Measurements from ENCODE around the gene LILRB5. TPM values are rescaled to one million over a fixed set of nuclear protein-coding genes. Genes with fewer than 3 reads are reported as not detected.
"Not testable (repeated sequence)": the region's sequence is repeated elsewhere in the genome, so short reads cannot be mapped to it uniquely, and the experiment has no call there.

LILRB5 gene
- polyA plus RNA-seq, 2 of the 4 experiments (the other 2 are of a cell fraction), result not detected

DNA sequence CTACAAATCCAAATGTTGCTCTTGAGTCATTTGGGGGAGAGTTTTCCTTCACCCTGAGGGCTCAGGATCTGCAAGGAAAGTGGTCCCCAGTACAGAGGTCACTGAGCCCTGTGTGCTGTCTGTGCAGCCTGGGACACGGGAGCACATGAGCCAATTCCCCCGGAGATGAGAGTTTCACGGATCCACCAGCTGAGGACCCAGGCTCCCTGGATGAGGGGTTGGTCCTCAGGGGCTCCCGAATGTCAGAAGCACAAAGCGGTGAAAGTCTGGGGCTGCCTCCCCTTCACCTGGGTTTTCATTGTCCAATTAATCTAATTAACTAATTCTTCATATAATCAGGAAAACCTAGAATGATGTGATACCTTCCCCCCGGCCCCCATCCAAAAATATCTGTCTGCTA is 37.5 kb upstream of the LILRB5 start:
- Histone ChIP-seq H3K27ac (no peak overlapping the region), H3K4me1 (no peaks in the 10 kb centered on the region), H3K4me3 (no peak overlapping the region), H3K9me3 (peaks cover 12% of the 10 kb centered on the region; the same call in 2 of the 3 replicates), H3K4me2 (no peak overlapping the region)
- no peak for TF ChIP-seq SMC3 (IDR thresholded peaks at IDR 0.05)
- TF ChIP-seq FOSL2 (IDR thresholded peaks at IDR 0.05), result no peak
- no peak for TF ChIP-seq FOSL2 (CRISPR knock-in tag; IDR thresholded peaks at IDR 0.05)
- TF ChIP-seq RAD21 (conservative IDR thresholded peaks at IDR 0.05 in 1 of 2, IDR thresholded peaks at IDR 0.05 in 1 of 2), result no peak
- TF ChIP-seq, protein P1, sequence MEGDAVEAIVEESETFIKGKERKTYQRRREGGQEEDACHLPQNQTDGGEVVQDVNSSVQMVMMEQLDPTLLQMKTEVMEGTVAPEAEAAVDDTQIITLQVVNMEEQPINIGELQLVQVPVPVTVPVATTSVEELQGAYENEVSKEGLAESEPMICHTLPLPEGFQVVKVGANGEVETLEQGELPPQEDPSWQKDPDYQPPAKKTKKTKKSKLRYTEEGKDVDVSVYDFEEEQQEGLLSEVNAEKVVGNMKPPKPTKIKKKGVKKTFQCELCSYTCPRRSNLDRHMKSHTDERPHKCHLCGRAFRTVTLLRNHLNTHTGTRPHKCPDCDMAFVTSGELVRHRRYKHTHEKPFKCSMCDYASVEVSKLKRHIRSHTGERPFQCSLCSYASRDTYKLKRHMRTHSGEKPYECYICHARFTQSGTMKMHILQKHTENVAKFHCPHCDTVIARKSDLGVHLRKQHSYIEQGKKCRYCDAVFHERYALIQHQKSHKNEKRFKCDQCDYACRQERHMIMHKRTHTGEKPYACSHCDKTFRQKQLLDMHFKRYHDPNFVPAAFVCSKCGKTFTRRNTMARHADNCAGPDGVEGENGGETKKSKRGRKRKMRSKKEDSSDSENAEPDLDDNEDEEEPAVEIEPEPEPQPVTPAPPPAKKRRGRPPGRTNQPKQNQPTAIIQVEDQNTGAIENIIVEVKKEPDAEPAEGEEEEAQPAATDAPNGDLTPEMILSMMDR (IDR thresholded peaks at IDR 0.05), result no peak
- TF ChIP-seq SREBF2 (IDR thresholded peaks at IDR 0.05), result no peak
- no peak for TF ChIP-seq HEYL (CRISPR knock-in tag; IDR thresholded peaks at IDR 0.05)
- TF ChIP-seq RFX5 (IDR thresholded peaks at IDR 0.05), result no peak
- TF ChIP-seq RARB (CRISPR knock-in tag; IDR thresholded peaks at IDR 0.05), result no peak
- no peak for TF ChIP-seq FOSB (CRISPR knock-in tag; IDR thresholded peaks at IDR 0.05)
- no peak for TF ChIP-seq JUN (IDR thresholded peaks at IDR 0.05)
- no peak for TF ChIP-seq BCL3 (IDR thresholded peaks at IDR 0.05)
- no peak for TF ChIP-seq EP300 (IDR thresholded peaks at IDR 0.05)
- TF ChIP-seq NFE2L2 (conservative IDR thresholded peaks at IDR 0.05; ENCODE audit: low read length), result no peak
- ATAC-seq (no peak), DNase-seq (ENCODE audit: low read depth in 1 of 2, low spot score in 1 of 2) (no peak), FAIRE-seq (no peak)
- ChIA-PET CTCF (interaction anchor here (1.5 kb wide), 1 partner anchor 11 kb away, joined by 3 read pairs; no protein-coding TSS in a partner anchor), POLR2A (no interaction called here)
- WGBS (ENCODE audit: missing lambda C conversion rate), result 24% methylated on average over 6 of the region's 6 CpGs

- WGBS (ENCODE audit: missing lambda C conversion rate), result 35% methylated on average over 8 of the region's 8 CpGs
- H3K27ac ChIP-seq; DNase-seq (ENCODE audit: low read depth in 1 of 2, low spot score in 1 of 2); H3K4me2 ChIP-seq; CTCF ChIA-PET; FAIRE-seq; H3K4me1 ChIP-seq; H3K4me3 ChIP-seq; POLR2A ChIA-PET: not testable (repeated sequence)
- ATAC-seq, result peak in 1 of 2 experiments; percentile 28; a peak in 2 of 6 replicates
- H3K9me3 ChIP-seq, result peaks cover 11% of the 10 kb centered on the region; the same call in 2 of the 3 replicates
These were observed 32.1 kb upstream of the LILRB5 start for GRCh38 chr19:54289160-54289559.

DNA sequence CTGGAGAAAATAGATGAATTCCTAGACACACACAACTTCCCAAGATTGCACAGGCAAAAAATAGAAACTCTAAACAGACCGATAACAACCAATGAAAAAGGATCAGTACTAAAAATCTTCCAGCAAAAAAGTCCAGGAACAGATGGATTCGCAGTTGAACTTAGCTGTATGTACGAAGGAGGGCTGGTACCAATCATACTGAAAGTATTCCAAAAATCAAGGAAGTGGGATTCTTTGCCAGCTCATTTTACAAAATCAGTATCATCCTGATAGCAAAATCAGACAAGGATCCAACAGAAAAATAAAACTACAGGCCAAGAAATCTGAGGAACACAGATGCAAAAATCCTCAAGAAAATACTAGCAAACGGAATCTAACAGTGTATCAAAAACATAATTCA is 30.4 kb upstream of the LILRB5 start:
- DNase-seq (ENCODE audit: low read depth in 1 of 2, low spot score in 1 of 2), result no peak
- H3K4me2 ChIP-seq, result no peak overlapping the region
- ATAC-seq, result no peak
- peak; percentile 91 for FAIRE-seq
- H3K27ac ChIP-seq, result no peak overlapping the region
- 36% methylated on average over 4 of the region's 4 CpGs for WGBS (ENCODE audit: missing lambda C conversion rate)
- POLR2A ChIA-PET, result no interaction called here
- CTCF ChIA-PET, result no interaction called here
- no peak for TF ChIP-seq NPAS2 (CRISPR knock-in tag; IDR thresholded peaks at IDR 0.05; ENCODE audit: borderline replicate concordance)
- TF ChIP-seq CBX8 (IDR thresholded peaks at IDR 0.05), result no peak
- no peak for TF ChIP-seq NFE2L2 (conservative IDR thresholded peaks at IDR 0.05; ENCODE audit: low read length)
- no peak for TF ChIP-seq MYC (IDR thresholded peaks at IDR 0.05; ENCODE audit: borderline replicate concordance, low read length)
- TF ChIP-seq RNF2 (IDR thresholded peaks at IDR 0.05; ENCODE audit: borderline replicate concordance, low read depth), result no peak
- TF ChIP-seq GATA3 (IDR thresholded peaks at IDR 0.05; ENCODE audit: borderline replicate concordance), result no peak
- TF ChIP-seq RARB (CRISPR knock-in tag; IDR thresholded peaks at IDR 0.05), result no peak
- no peak for TF ChIP-seq TFCP2L1 (CRISPR knock-in tag; IDR thresholded peaks at IDR 0.05)
- no peak for TF ChIP-seq EHF (CRISPR knock-in tag; IDR thresholded peaks at IDR 0.05)
- no peak for TF ChIP-seq ZNF302 (CRISPR knock-in tag; IDR thresholded peaks at IDR 0.05)
- no peak for TF ChIP-seq E2F6 (IDR thresholded peaks at IDR 0.05; ENCODE audit: borderline replicate concordance, low read depth)
- 0 out of 3 replicates have a peak, but pooled peaks cover 2% of the 10 kb centered on the region for H3K9me3 ChIP-seq
- no peaks in the 10 kb centered on the region for H3K4me1 ChIP-seq
- H3K4me3 ChIP-seq, result no peak overlapping the region

DNA sequence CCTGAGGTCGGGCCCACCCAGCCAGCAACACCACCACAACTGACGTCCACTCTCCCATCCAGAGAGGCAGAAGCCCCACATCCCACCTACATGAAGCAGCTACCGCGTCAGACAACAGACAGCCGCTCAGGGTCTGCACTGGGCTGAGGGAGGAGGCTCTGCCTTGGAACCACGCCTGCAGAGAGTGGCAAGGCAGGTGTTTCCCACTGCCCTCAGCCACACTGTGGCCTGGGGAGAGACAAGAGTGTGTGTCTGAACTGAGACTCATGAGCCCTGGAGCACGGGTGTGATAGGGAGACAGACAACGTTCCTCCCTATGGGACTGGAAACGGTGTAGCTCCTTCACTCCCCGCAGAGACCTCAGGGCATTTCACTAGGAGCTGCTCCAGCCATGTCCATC is 29.2 kb upstream of the LILRB5 start:
- ATAC-seq, result peak in 1 of 2 experiments; percentile 16; a peak in 1 of 6 replicates
- WGBS (ENCODE audit: missing lambda C conversion rate), result 18% methylated on average over 4 of the region's 10 CpGs
- H3K9me3 ChIP-seq; H3K27ac ChIP-seq; DNase-seq (ENCODE audit: low read depth in 1 of 2, low spot score in 1 of 2); H3K4me3 ChIP-seq; CTCF ChIA-PET; FAIRE-seq; H3K4me2 ChIP-seq; POLR2A ChIA-PET; H3K4me1 ChIP-seq: not testable (repeated sequence)

DNA sequence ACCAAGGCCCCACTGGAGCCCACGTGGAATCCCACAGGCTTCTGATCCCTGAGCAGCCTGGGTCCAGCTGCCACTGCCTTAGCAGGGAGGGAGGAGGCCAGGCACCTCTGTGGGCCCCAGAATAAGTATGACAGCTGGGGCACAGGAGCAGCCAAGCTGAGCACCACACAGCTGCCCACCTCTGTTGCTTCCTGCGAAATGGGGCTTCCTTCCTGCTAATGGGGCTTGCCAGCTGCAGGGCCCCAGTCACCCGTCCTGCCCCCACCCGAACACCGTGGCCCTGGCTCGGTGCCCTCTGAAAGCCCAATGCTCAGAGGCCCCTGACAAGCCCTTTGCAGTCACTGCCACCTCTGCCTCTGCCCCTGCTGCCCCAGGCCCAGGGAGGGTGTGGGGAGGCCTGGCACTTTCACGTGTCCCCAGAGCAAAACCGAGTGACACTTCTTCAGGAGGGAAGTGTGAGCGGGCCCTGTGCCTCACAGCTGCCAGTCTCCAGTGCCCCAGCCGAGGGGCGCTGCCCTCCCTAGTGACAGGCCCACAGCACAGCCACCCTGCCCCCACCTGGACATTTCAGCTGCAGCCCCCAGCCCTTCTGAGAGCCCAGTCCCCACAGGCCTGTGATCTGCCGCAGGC is 28.5 kb upstream of the LILRB5 start:
- CTCF ChIA-PET; H3K27ac ChIP-seq; H3K4me3 ChIP-seq; H3K9me3 ChIP-seq; POLR2A ChIA-PET; DNase-seq (ENCODE audit: low read depth in 1 of 2, low spot score in 1 of 2); H3K4me1 ChIP-seq; FAIRE-seq; H3K4me2 ChIP-seq: not testable (repeated sequence)
- peak in 1 of 2 experiments; percentile 33; a peak in 1 of 6 replicates for ATAC-seq
- WGBS (ENCODE audit: missing lambda C conversion rate), result 29% methylated on average over 11 of the region's 12 CpGs
